Endothelial cell of umbilical vein (primary cell): ENCODE results near the gene GARIN5A. TPM values are rescaled to one million over a fixed set of nuclear protein-coding genes. Genes with fewer than 3 reads are reported as not detected.

Source experiments
- BruUV-seq: library from RNA; stranded (reverse); fragments of 400-500 nt; replicated peaks from 2 replicates; lab custom pipeline; 2021; lab: Mats Ljungman, UMichigan
- CTCF ChIA-PET: fragments of 300-600, 350-600 bp; sonication (Branson Sonifier 250); formaldehyde crosslinking; loops from one replicate; lab custom pipeline; 2021; ENCODE audit warnings: antibody characterized with exemption, inconsistent platforms; lab: Charles Lee
- POLR2A ChIA-PET: fragments of 300-600, 350-600 bp; sonication (Branson Sonifier 250); formaldehyde crosslinking; loops from one replicate; lab custom pipeline; 2021; ENCODE audit warnings: antibody characterized with exemption, inconsistent platforms; lab: Charles Lee
- DNase-seq: peaks from one replicate; pipeline ENCODE4 v3.0.0-alpha.2; 2011; ENCODE audit warnings: low read depth, low spot score
- FAIRE-seq: peaks from 2 replicates; lab custom pipeline; 2011; peaks lifted over from hg19 to GRCh38; lab: Jason Lieb, UNC
- H2AFZ ChIP-seq: 2 replicates; pipeline ENCODE4 v1.6.0; 2012; ENCODE audit warnings: low read depth, low read length, control low read depth, inconsistent platforms
- H3K27ac ChIP-seq: 2 replicates; pipeline ENCODE4 v1.5.1; 2011; ENCODE audit warnings: low read depth, mild to moderate bottlenecking, control low read depth, low read length, moderate library complexity; ENCODE audit not compliant: insufficient read depth
- H3K27me3 ChIP-seq, 2 experiments: 2 replicates each; pipeline versions ENCODE4 v1.6.0 to v1.6.1; 2011; ENCODE audit warnings: low read length in 2 of 2, mixed read lengths in 1 of 2; ENCODE audit not compliant: control insufficient read depth in 2 of 2, insufficient read depth in 2 of 2
- H3K36me3 ChIP-seq, 2 experiments: 2 replicates in 1 of 2; 3 replicates in 1 of 2; pipeline ENCODE4 v1.5.1; 2011; ENCODE audit warnings: low read length in 2 of 2, mild to moderate bottlenecking in 1 of 2, moderate library complexity in 1 of 2; ENCODE audit not compliant: control insufficient read depth in 2 of 2, insufficient read depth in 2 of 2; ENCODE audit errors: extremely low read depth in 1 of 2
- H3K4me1 ChIP-seq: 3 replicates; pipeline ENCODE4 v1.5.1; 2011; ENCODE audit warnings: mild to moderate bottlenecking, low read length; ENCODE audit not compliant: control insufficient read depth, insufficient read depth; ENCODE audit errors: extremely low read depth
- H3K4me2 ChIP-seq: 2 replicates; pipeline ENCODE4 v1.6.1; 2011; ENCODE audit warnings: low read length, control low read depth, mixed read lengths; ENCODE audit not compliant: insufficient read depth
- H3K4me3 ChIP-seq, 3 experiments: fragments of 200-600 bp in 1 of 3; sonication (generic), shearing (Covaris generic) in 1 of 3; replicated peaks in 1 of 3; 2 replicates each; pipeline ENCODE4 v1.5.1; 2011 to 2016; ENCODE audit warnings: control low read depth in 3 of 3, low read length in 3 of 3, mild to moderate bottlenecking in 2 of 3, inconsistent platforms in 1 of 3, low read depth in 1 of 3, moderate library complexity in 1 of 3; ENCODE audit not compliant: insufficient read depth in 1 of 3
- H3K79me2 ChIP-seq: 2 replicates; pipeline ENCODE4 v1.6.0; 2012; ENCODE audit warnings: low read length, inconsistent platforms; ENCODE audit not compliant: control insufficient read depth, insufficient read depth
- H3K9ac ChIP-seq: replicated peaks from 2 replicates; pipeline ENCODE3; 2011; ENCODE audit warnings: low read length, control low read depth; ENCODE audit not compliant: insufficient read depth; ENCODE audit errors: extremely low read depth
- H3K9me1 ChIP-seq: replicated peaks from 3 replicates; pipeline ENCODE4 v1.6.0; 2011; ENCODE audit warnings: mild to moderate bottlenecking, low read length; ENCODE audit not compliant: control insufficient read depth, insufficient read depth; ENCODE audit errors: extremely low read depth
- H3K9me3 ChIP-seq: replicated peaks from 2 replicates; pipeline ENCODE4 v1.5.1; 2012; ENCODE audit warnings: low read length, inconsistent platforms; ENCODE audit not compliant: control insufficient read depth, insufficient read depth
- H4K20me1 ChIP-seq: replicated peaks from 2 replicates; pipeline ENCODE3; 2011; ENCODE audit warnings: mild to moderate bottlenecking, low read length; ENCODE audit not compliant: control insufficient read depth, insufficient read depth; ENCODE audit errors: extremely low read depth
- EZH2 ChIP-seq: IDR thresholded peaks from 2 replicates; pipeline ENCODE4 v1.6.1; 2012; ENCODE audit warnings: borderline replicate concordance, low read depth, mild to moderate bottlenecking, moderate library complexity, low read length, inconsistent platforms; ENCODE audit not compliant: severe bottlenecking
- FOS ChIP-seq: IDR thresholded peaks from 2 replicates; pipeline ENCODE4 v1.6.1; 2011; ENCODE audit warnings: mild to moderate bottlenecking, low read length, moderate library complexity, borderline replicate concordance; ENCODE audit not compliant: insufficient read depth
- GATA2 ChIP-seq: IDR thresholded peaks from 2 replicates; pipeline ENCODE4 v1.7.0; 2011; ENCODE audit warnings: low read depth, mild to moderate bottlenecking, moderate library complexity, mixed read lengths, low read length; ENCODE audit not compliant: insufficient read length, insufficient read depth
- JUN ChIP-seq: IDR thresholded peaks from 2 replicates; pipeline ENCODE4 v1.6.1; 2011; ENCODE audit warnings: borderline replicate concordance, low read depth; ENCODE audit not compliant: insufficient read length, insufficient read depth
- MYC ChIP-seq: IDR thresholded peaks from one replicate; pipeline ENCODE4 v1.6.1; 2011; ENCODE audit warnings: mild to moderate bottlenecking, low read depth, low read length
- POLR2A ChIP-seq: IDR thresholded peaks from 2 replicates; pipeline ENCODE4 v1.6.1; 2012; ENCODE audit warnings: low read depth, mild to moderate bottlenecking, control low read depth, low read length
- POLR2AphosphoS5 ChIP-seq: IDR thresholded peaks from 2 replicates; pipeline ENCODE4 v1.6.1; 2012; ENCODE audit warnings: low read depth, mild to moderate bottlenecking, control low read depth, low read length, moderate library complexity; ENCODE audit not compliant: insufficient read depth
- dilution Hi-C: fragments of 300-500 bp; cut with MboI; formaldehyde crosslinking; loops from one replicate; pipeline ENCODE4 v1.15.0; 2019; ENCODE audit warnings: low sequenced_read_pairs; ENCODE audit not compliant: extremely low pct_ligation_motif_present
- intact Hi-C: fragments of 100-400 bp; cut with micrococcal nuclease; formaldehyde crosslinking; loops from one replicate; pipeline ENCODE4 v1.10.0; 2022
- polyA plus RNA-seq, 4 experiments: library from polyadenylated mRNA; depleted of rRNA in 3 of 4; stranded (reverse) in 3 of 4; unstranded in 1 of 4; fragments of >200 nt; gene quantifications; 2 replicates each; pipeline versions ENCODE4 v1.2.1 to v1.2.3, GENCODE V29; 2011 to 2012; ENCODE audit warnings: missing spikeins in 1 of 4
- total RNA-seq: library from RNA; stranded (reverse); gene quantifications from 2 replicates; pipeline ENCODE4 v1.2.3, GENCODE V29; 2021
- TF ChIP-seq, protein P1 (sequence below): IDR thresholded peaks from 2 replicates; pipeline ENCODE4 v1.6.1; 2011; ENCODE audit not compliant: insufficient read depth, insufficient read length
- TF ChIP-seq, protein P2 (sequence below), 2 donors: IDR thresholded peaks; 1 replicate in 1 of 2; 2 replicates in 1 of 2; pipeline ENCODE4 v1.5.1; 2011; ENCODE audit warnings: low read length in 2 of 2, mild to moderate bottlenecking in 2 of 2, moderate library complexity in 2 of 2, control low read depth in 1 of 2, inconsistent platforms in 1 of 2, low read depth in 1 of 2; ENCODE audit not compliant: insufficient read depth in 1 of 2; ENCODE audit errors: extremely low read depth in 1 of 2

Gene GARIN5A
- total and polyA plus RNA-seq, 2 donors (not counting 3 experiments of a cell fraction or from before 2014, with no cell fraction given) = 0.44 to 0.76 TPM

DNA sequence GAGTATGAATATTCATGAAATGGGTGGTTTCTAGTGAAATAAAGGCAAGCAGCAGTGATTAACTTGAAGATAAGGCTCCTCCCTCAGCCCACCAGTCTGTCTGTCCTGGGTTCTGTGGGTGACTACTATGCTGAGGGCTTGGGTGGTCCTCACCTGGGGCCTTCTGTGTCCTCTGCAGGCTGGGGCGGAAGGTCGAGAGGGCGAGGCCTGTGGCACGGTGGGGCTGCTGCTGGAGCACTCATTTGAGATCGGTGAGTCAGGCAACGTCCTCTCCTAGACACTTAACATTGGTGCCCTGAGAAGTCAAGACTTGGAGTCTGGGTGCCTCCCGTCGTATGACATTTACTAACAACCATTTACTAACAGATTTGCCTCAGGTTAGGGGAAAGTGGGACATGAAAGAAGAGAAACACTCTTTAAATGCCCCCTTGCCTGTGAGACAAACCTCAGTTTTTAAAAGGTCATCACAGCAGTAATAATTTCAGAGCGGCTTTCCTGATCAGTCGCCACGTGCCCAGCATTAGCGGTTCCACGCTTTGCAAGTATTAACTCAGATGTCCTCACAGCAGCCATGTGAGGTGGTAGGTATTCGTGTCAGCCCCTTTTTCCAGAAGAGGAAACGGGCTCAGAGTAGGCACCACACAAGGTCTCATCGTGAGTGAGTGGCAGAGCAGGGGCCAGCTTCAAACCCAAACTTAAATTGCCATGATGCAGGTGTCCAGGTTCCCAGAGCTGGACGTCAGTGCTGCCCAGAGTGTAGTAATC lies 1.3 kb upstream of the GARIN5A start:
- no peak overlapping the region for H3K9ac ChIP-seq
- ChIA-PET POLR2A (no interaction called here), CTCF (interaction anchor here (1.0 to 1.6 kb wide), 4 partner anchors 9 to 225 kb away, joined by 3 to 7 read pairs (median 5); no protein-coding TSS in a partner anchor)
- TF ChIP-seq, protein P1, sequence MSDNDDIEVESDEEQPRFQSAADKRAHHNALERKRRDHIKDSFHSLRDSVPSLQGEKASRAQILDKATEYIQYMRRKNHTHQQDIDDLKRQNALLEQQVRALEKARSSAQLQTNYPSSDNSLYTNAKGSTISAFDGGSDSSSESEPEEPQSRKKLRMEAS = no peak
- TF ChIP-seq POLR2AphosphoS5 (no peak), MYC (no peak), GATA2 (no peak), JUN (no peak)
- peaks cover 7% of the 10 kb centered on the region for H3K4me1 ChIP-seq
- no peak overlapping the region for H3K4me3 ChIP-seq
- H3K9me1 ChIP-seq = no peaks in the 10 kb centered on the region
- H4K20me1 ChIP-seq = no peaks in the 10 kb centered on the region
- H3K27ac ChIP-seq = no peak overlapping the region
- no peaks in the 10 kb centered on the region for H3K9me3 ChIP-seq
- intact Hi-C loops = loop anchor here (2.0 kb wide), 1 partner anchor 17 kb away; no protein-coding TSS in a partner anchor
- H3K79me2 ChIP-seq = peaks cover 7% of the 10 kb centered on the region
- H3K4me2 ChIP-seq = no peak overlapping the region
- H3K27me3 ChIP-seq = no peaks in the 10 kb centered on the region
- no peak overlapping the region for H2AFZ ChIP-seq
- FAIRE-seq = no peak
- DNase-seq = no peak
- peaks cover 0 to 26% of the 10 kb centered on the region in 2 experiments for H3K36me3 ChIP-seq
- BruUV-seq = no TSS peak
- dilution Hi-C loops = no loop called here

DNA sequence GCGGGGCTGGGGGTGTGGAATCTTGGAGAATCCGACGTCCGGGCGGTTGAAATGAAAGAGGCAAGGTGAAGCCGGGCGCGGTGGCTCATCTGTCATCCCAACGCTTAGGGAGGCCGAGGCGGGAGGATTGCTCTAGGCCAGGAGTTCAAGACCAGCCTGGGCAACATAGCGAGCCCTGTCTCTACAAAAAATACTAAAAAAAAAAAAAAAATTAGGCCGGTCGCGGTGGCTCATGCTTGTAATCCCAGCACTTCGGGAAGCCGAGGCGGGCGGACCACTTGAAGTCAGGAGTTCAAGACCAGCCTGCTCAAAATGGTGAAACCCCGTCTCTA lies 225 bp upstream of the GARIN5A start:
- no TSS peak for BruUV-seq
- Histone ChIP-seq H3K9ac (peak overlapping the region; percentile 74), H3K27me3 (no peaks in the 10 kb centered on the region), H3K36me3 (peaks cover 0 to 26% of the 10 kb centered on the region in 2 experiments), H2AFZ (peak overlapping the region; percentile 93), H4K20me1 (no peaks in the 10 kb centered on the region), H3K9me1 (no peaks in the 10 kb centered on the region), H3K4me3 (peak overlapping the region; percentile 84 to 98 (median 87)), H3K27ac (no peak overlapping the region), H3K9me3 (no peaks in the 10 kb centered on the region), H3K4me2 (peak overlapping the region; percentile 66), H3K79me2 (peaks cover 7% of the 10 kb centered on the region), H3K4me1 (peaks cover 7% of the 10 kb centered on the region)
- TF ChIP-seq POLR2A = no peak
- no peak for TF ChIP-seq GATA2
- no peak for TF ChIP-seq EZH2
- TF ChIP-seq FOS = no peak
- TF ChIP-seq POLR2AphosphoS5 = no peak
- TF ChIP-seq JUN = no peak
- TF ChIP-seq, protein P1 = no peak
- TF ChIP-seq, protein P2, sequence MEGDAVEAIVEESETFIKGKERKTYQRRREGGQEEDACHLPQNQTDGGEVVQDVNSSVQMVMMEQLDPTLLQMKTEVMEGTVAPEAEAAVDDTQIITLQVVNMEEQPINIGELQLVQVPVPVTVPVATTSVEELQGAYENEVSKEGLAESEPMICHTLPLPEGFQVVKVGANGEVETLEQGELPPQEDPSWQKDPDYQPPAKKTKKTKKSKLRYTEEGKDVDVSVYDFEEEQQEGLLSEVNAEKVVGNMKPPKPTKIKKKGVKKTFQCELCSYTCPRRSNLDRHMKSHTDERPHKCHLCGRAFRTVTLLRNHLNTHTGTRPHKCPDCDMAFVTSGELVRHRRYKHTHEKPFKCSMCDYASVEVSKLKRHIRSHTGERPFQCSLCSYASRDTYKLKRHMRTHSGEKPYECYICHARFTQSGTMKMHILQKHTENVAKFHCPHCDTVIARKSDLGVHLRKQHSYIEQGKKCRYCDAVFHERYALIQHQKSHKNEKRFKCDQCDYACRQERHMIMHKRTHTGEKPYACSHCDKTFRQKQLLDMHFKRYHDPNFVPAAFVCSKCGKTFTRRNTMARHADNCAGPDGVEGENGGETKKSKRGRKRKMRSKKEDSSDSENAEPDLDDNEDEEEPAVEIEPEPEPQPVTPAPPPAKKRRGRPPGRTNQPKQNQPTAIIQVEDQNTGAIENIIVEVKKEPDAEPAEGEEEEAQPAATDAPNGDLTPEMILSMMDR (IDR thresholded peaks at IDR 0.05; ENCODE audit: extremely low read depth in 1 of 2, insufficient read depth in 1 of 2, low read depth in 1 of 2, low read length in 2 of 2) = no peak
- TF ChIP-seq MYC = no peak
- FAIRE-seq (peak; percentile 48), DNase-seq (no peak)
- ChIA-PET CTCF (no interaction called here), POLR2A (no interaction called here)
- dilution Hi-C loops = no loop called here
- intact Hi-C loops = loop anchor here (1.0 to 2.0 kb wide), 3 partner anchors 16 to 120 kb away; partner anchors contain the start of gene JOSD2
